Kidney capillary endothelial cell (primary cell): ENCODE measurements around the gene KRT26.
"Not testable (repeated sequence)": the region's sequence is repeated elsewhere in the genome, so short reads cannot be mapped to it uniquely, and the experiment has no call there.

Source experiments
- DNase-seq: peaks from one replicate; pipeline ENCODE4 v3.0.0-alpha.2; 2018; ENCODE audit warnings: low spot score

Gene KRT26

DNA sequence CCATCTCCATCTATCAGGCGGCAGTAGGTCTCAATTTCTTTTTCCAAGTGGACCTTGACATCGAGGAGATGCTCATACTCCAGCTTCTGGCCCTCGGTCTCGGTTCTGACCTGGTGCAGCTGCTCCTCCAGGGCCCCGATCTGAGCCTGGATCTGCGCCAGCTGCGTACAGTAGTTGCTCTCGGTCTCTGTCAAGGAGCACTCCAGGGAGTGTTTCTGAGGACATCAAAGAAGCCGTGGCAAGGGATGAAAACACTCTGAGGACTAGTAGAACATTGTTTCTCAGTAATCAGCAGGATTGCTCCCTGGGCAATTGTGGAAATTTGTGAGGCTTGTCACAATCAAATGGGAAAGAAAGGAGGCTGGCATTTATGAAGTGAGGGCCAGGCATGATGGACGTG is 21.8 kb upstream of the KRT26 start:
- DNase-seq, result no peak

- peak; percentile 41 for DNase-seq
Measured at GRCh38 chr17:40791787-40792436, 19.9 kb upstream of the KRT26 start.

DNA sequence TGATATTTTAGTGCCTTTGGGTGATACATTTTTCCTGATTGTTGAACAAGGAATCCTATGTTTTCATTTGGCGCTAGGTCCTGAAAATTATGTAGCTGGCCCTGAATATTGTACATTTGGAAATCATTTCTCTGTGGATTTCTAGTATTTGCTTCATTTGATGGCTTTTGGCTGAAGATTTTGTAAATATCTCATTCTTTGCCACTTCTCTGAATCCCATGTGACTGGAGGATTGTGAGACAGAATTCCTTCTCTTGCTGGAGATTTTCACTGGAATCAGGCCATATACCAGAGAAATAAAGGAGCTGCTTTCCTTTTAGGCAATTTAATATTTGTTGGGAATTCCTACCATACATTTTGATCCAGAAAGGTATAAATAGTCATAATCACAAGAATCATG is 19.1 kb upstream of the KRT26 start:
- DNase-seq, result no peak

DNA sequence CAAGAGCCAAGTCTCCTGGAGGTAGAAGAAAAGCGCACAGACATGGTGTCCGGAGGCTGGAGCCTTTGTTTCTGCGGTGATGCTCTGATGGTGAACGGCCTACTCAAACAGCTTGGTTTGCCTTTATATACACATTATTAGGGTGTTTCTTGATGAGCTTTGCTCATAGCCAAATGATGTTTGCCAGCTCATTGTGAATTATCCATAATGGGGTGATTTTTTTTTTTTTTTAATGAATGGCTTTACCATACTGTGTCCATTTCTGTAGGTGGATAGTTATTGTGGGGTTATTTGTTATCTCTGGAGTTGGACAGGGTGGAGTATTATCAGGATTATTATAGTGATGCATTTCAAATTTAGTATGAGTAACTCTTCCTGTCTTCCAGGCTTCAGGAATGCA is 10.4 kb upstream of the KRT26 start, which contains the start of gene KRT27:
KRT27 (minus strand) TSS at position 101 of the 400 bp plus-strand sequence; CDS start at position 44, 57 bp downstream.
- DNase-seq, result no peak

GRCh38 chr17:40779181-40779909 is 7.3 kb upstream of the KRT26 start:
- DNase-seq, result no peak

DNA sequence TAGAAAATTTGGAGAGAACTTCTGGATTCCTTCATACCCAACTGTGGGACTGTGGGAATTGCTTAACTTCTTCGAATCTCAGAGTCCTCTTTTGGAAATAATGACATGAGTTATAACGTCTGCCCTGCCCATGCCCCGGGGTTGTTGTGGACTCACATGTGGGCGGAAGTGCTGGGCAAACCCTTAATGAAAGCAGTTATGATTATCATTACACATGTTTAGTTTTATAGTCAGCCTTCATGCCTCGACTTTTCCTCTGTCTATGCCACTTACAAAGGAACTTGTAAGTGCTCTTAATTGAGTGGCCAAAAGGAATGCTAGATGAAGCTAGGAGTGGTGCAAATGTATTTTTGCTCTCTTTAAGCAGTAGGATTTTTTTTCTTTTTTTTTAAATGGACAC is 6.5 kb upstream of the KRT26 start:
- DNase-seq, result no peak

DNA sequence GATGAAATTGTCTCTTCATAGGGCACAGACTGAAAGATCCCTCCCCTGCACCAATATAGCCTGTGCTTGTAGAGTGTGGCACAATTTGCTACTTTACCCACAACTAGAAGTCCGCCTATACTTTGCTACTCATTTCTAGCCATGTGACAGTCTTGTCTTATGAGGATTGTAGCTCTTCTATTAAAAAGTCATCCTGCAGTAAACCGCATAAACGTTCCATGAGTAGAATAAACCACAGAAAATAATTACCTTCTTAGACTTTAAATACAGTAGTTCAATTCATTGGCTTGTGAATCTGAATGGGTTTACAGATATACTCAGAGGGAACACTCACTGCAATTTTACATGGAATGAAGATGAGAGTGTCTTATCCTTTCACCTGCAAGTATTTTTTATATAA is 6.0 kb upstream of the KRT26 start:
- no peak for DNase-seq

GRCh38 chr17:40777459-40777858 is 5.5 kb upstream of the KRT26 start:
- no peak for DNase-seq

GRCh38 chr17:40775945-40776344 is 3.9 kb upstream of the KRT26 start:
- DNase-seq, result no peak

DNA sequence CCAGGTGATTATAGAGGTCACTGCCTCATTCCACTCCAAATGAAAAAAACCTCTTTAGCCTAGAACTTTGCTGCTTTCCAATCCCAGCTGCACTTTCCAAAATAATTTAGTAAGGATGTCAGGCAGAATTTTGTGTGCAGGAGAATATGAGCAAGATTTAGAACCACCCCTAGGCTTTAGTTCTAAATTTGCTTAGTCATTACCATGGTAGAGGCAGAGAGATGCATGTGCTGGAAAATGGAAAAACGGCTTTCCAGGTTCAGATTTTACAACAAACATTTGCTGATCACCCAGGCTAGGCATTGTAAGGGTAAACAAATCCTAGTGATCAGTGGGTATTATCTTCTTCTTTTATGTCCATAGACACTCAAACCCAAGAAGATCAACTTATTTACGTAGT is 6.3 kb downstream of the KRT26 start:
- no peak for DNase-seq

DNA sequence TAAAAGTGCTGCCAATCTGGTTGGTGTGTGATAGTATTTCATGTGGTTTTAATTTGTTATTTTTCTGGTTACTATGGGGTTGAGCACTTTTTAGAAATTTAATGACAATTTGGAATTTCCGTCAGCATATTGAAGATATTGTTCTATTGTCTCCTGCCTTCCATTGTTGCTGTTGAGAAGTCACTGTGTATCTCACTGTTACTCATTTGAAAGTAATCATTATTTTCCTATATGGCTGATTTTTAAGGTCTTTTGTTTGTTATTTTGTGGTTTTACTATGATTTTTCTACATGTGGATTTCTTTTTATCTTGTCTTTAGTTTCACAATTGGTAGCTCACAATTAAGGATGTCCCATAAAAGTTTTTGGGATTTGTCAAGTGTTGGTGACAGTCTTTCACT is 8.2 kb downstream of the KRT26 start:
- no peak for DNase-seq

GRCh38 chr17:40760105-40761016 is 11.6 kb downstream of the KRT26 start:
- DNase-seq, result no peak

DNA sequence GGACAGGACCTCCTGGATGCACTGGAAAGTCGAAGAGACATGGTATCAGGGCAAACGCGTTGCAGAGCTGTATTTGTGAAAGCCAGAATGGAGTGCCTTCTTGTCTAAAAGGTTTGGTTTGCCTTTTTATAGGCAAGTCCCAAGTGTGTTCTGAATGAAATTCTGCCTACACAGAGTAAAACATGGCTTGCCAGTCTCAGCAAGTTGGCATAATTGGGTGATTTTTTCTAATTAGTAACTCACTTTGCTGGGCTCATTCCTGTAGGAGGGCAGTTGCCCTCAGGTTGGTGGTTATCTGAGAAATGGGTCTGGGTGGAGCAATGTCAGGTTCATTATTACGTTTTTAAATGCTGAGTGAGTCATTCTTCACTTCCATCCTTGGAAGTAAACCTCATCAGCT is 16.8 kb downstream of the KRT26 start, which contains the start of gene KRT25:
KRT25 (minus strand) TSS at position 101 of the 400 bp plus-strand sequence; CDS start at position 41, 60 bp downstream.
- no peak for DNase-seq

GRCh38 chr17:40753804-40754203 is 18.2 kb downstream of the KRT26 start:
- DNase-seq, result no peak

- DNase-seq, result no peak
Measured at GRCh38 chr17:40751065-40751464, 20.9 kb downstream of the KRT26 start.

DNA sequence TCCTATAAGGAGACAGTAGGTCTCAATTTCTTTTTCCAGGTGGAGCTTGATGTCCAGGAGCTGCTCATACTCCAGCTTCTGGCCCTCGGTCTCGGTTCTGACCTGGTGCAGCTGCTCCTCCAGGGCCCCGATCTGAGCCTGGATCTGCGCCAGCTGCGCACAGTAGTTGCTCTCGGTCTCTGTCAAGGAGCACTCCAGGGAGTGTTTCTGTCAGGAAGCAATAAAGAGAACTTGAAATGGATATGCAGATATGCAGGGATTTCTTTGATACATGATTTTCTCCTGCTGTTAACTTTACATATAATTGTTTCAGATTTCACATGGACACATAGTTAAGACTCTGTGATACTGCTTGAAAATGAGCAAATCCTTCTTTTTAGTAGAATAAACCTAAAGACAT is 21.6 kb downstream of the KRT26 start:
- DNase-seq, result no peak

GRCh38 chr17:40748666-40749065 is 23.3 kb downstream of the KRT26 start:
- DNase-seq, result not testable (repeated sequence)

GRCh38 chr17:40738553-40738952 is 33.4 kb downstream of the KRT26 start:
- no peak for DNase-seq

DNA sequence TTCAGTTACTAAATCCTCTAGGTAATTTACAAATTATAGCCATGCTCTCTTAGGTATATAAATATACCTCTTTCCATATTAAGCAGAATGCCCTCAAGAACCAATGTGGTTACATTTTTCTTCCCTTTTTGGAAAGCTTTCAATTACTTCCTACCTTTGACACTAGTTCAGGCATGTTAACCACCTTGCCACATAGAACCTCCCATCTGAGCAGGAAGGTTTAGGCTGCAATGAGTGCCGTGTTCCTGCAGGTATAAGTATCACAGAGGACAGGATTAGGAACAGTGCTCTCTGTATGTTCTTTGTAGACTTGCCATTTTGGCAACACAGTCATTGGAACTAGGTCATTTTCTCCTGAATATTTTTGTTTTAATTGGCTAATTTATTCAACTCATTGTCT is 37.0 kb downstream of the KRT26 start:
- no peak for DNase-seq

DNA sequence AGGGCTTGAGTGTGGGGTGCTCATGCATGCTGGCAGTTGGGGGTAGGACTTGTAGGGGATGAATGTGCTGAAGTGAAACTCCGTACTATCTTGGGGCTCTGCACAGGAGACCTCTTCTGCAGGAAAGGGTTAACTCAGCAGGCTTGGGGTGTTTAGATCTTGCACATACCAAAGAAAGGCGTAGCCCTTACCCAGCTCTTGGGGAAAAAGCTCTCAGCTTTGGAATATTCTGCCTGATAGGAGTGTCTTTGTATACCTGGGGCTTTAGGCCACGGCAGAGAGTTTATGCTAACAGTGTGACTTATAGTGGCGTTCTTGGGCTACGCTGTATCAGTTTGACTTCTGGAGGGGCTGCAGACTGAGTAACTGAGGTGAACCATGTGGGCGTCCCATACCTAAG is 38.0 kb downstream of the KRT26 start:
- DNase-seq, result no peak

DNA sequence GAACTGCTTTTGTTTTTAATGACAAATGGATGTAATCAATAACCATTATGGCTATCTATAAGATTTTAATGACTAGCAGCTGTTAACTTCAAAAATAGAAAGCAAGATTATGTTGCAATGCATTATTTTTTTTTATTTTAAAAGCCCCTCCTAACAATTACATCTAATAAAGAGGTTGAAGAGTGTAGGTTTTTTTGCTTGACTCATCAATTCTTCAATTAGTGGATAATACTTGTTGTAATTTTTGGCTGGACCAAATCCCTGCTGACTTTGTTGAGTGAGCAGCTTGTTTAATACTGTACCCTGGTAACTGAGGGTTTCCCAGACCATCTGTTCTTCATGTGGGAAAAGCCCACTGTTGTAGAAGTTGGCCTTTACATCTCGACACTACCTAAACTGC is 41.0 kb downstream of the KRT26 start:
- no peak for DNase-seq

DNA sequence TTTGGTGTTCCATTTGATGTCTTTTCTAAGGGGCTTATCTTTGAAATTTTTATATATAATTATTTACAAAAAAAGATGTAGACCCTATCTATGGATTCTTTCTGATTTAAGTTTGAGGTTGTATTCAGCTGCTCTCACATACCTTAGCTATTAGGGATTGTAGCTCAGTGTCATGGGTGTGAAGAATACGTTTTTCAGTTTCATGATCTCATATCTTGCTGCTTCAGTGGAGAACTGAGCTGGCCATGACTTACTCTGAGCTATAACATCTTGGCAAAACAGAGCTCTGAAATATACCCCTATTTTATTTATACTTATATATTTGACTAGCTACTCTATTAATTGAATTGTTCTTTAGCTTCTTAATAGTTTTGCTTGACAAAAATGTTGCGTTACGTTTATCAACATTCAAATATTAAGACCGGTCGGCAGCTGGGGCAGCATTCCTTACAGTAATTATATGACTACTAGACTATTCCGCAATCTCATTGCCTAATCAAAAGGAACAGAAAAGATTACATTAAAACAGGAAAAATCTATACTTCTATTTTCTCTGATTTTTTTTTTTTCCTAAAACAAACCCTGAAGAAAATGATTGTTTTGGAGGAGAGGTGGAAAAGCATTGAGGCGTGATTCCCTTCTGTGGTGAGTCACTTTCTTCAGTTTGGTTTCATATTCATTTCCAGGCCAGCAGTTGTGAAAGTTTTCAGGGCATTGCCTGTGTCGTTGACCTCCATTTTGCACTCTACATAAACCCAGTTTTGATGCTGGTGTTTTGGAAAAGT is 44.4 kb downstream of the KRT26 start:
- DNase-seq, result no peak
